IMR-90 (cell line): ENCODE data around the gene TUBA1A.

Experiments used
- CEBPB ChIP-seq: IDR thresholded peaks from 2 replicates; pipeline ENCODE4 v1.6.1; 2012; ENCODE audit warnings: low read depth, low read length, improper control_type of control experiment
- POLR2A ChIP-seq: IDR thresholded peaks from 2 replicates; pipeline ENCODE4 v1.6.1; 2012; ENCODE audit warnings: mild to moderate bottlenecking, low read depth, low read length
- TF ChIP-seq, protein P1 (sequence below): fragments of 150-350 bp; IDR thresholded peaks from 2 replicates; pipeline ENCODE4 v1.6.1; 2017; ENCODE audit warnings: mild to moderate bottlenecking, antibody characterized with exemption, low read length, low read depth
- TF ChIP-seq, protein P2 (sequence below): conservative IDR thresholded peaks from 2 replicates; pipeline ENCODE4 v1.5.1; 2012; ENCODE audit warnings: mild to moderate bottlenecking, low read depth, low read length, improper control_type of control experiment

GRCh38 chr12:49231878-49232655 is 43.2 kb upstream of the TUBA1A start:
- TF ChIP-seq, protein P1, sequence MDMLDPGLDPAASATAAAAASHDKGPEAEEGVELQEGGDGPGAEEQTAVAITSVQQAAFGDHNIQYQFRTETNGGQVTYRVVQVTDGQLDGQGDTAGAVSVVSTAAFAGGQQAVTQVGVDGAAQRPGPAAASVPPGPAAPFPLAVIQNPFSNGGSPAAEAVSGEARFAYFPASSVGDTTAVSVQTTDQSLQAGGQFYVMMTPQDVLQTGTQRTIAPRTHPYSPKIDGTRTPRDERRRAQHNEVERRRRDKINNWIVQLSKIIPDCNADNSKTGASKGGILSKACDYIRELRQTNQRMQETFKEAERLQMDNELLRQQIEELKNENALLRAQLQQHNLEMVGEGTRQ, result no peak
- TF ChIP-seq, protein P2, sequence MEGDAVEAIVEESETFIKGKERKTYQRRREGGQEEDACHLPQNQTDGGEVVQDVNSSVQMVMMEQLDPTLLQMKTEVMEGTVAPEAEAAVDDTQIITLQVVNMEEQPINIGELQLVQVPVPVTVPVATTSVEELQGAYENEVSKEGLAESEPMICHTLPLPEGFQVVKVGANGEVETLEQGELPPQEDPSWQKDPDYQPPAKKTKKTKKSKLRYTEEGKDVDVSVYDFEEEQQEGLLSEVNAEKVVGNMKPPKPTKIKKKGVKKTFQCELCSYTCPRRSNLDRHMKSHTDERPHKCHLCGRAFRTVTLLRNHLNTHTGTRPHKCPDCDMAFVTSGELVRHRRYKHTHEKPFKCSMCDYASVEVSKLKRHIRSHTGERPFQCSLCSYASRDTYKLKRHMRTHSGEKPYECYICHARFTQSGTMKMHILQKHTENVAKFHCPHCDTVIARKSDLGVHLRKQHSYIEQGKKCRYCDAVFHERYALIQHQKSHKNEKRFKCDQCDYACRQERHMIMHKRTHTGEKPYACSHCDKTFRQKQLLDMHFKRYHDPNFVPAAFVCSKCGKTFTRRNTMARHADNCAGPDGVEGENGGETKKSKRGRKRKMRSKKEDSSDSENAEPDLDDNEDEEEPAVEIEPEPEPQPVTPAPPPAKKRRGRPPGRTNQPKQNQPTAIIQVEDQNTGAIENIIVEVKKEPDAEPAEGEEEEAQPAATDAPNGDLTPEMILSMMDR, result no peak
- no peak for TF ChIP-seq POLR2A
- no peak for TF ChIP-seq CEBPB
